ENCODE results near the gene CPT1C.

GRCh38 chr19:49643466-49643865 lies 47.5 kb upstream of the CPT1C start:
- TF ChIP-seq POLR2AphosphoS5 (IDR thresholded peaks at IDR 0.05; ENCODE audit: low read depth, low read length), result no peak
- no peak for TF ChIP-seq POLR2A (IDR thresholded peaks at IDR 0.05; ENCODE audit: low read depth, low read length)
- TF ChIP-seq POU2F2 (IDR thresholded peaks at IDR 0.05; ENCODE audit: low read depth, low read length), result no peak
